GM19455 (cell line): Measurements from ENCODE around the gene CPEB2.

ENCODE experiments used
- ATAC-seq: cut with Tn5 transposase; IDR thresholded peaks from one replicate; pipeline ENCODE4 v1.9.1; 2021; ENCODE audit not compliant: unreplicated experiment

Gene CPEB2

DNA sequence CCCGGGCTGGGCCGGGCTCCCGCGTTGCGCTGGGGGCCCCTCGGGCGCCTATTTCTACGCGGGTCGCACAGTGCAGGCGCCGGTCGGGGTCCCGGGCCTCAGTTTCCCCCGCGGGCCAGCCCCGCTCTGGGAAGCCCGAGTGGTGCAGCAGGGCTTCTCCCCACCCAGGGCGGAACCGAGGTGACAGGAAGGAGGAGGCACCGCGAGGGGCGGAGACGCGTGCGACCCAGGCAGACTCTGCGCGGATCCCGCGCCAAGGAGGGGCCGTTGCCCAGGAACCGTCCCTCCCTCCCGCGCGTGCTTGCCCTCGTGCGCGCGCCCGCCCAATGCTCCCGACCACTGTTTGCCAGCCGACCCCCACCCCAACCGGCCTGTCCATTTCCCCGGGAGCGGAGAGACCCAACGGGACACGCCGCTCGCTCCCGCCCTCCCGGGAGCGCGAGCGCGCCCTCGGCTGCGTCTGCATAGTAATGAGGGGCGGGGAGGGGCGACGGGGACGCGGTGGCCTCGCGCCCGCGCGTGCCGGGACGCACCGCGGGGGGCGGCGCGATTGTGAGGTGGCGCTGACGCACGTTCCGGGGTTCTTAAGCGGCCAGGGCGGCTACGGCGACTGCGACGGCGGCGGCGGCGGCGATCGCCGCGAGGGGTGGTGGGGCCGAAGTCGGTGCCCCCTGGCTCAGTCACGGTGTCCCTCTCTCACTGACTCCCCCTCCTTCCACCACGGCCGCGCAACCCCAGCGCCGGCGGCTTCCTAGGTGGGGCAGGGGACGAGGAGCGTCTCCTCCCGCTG lies at the start of gene CPEB2:
Gene CPEB2 (plus strand): TSS at position 613 of the 790 bp plus-strand sequence. CDS start 193 bp downstream, outside the sequence.
- peak; percentile 60 for ATAC-seq

GRCh38 chr4:14958436-14958835 lies 43.8 kb upstream of the CPEB2 start:
- ATAC-seq, result no peak

- ATAC-seq, result no peak
Measured at GRCh38 chr4:14961292-14961691, 41.0 kb upstream of the CPEB2 start.

GRCh38 chr4:14965071-14965470 lies 37.2 kb upstream of the CPEB2 start:
- no peak for ATAC-seq

DNA sequence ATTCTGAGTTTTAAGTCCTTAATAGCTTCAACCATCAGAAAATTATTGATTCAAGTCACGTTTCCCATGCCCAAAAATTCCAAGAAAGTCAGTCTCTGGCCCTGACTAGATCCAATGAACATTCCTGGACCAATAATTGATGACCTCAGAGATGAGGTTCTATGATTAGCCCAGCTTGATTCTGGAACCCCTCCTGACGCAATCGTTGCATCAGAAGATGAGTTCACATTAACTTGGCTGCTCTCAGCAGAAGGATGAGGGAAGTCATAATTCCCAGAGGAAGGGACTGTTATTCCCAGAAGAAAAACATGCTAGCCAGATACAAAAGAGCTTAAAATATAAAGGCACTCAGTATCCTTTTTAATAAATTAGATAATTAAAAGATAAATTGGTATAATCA lies 34.3 kb upstream of the CPEB2 start:
- ATAC-seq, result no peak

DNA sequence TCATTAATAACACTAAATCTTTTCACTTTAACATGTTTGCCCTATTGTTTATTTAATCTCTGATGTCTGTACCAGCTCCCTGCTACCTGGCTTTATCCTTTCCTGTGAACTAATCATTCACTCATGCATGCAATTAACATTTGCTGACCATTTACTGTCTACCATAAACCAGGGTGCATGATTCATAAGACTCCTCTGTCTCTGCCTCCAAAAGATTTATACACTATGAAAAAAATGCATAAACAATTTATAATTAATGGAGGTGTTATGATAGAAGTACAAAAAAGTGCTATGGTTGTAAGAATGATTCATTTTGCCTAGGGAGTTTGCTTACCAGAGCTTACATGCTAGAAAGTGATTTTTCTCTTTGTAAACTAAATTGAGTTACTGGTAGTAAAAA lies 24.5 kb upstream of the CPEB2 start:
- no peak for ATAC-seq

DNA sequence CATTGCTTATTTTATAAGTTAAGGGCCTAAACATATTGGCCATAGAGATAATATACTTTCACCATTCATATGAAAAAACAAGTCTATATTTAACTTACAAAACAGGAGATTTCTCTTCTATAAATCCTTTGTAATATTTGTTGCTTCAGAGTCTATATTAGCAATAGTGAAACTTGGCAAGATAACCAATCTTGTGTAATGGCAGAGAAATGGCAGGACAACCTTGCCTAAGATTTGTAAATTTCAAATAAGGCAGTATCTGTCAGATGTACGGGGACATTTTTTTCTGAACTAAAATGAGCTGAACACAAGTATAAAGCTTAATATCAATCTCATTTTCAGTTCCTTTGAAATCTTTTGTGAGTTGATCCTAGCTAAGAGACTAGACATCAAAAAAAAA lies 17.8 kb upstream of the CPEB2 start:
- ATAC-seq, result no peak

DNA sequence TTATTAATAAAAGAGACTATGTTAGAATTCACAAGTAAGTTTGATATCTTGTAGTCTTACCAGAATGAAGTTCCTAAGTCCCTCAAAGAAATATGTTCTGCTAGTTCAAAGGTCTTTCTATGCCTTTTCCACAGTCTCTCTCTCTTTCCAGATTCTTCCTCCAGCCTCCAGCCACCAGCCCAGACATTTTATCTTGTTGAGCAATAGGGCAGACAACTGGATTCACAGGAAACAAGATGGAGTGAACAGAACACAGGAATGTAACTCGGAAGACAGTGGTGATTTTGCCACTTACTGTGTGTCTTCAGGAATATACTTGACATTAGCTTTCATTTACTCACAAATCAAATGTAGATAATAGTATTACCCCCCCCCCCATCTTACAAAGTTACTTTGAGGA lies 17.1 kb upstream of the CPEB2 start:
- ATAC-seq, result no peak

GRCh38 chr4:14985843-14986242 lies 16.4 kb upstream of the CPEB2 start:
- ATAC-seq, result no peak

GRCh38 chr4:14987054-14987453 lies 15.2 kb upstream of the CPEB2 start:
- no peak for ATAC-seq

DNA sequence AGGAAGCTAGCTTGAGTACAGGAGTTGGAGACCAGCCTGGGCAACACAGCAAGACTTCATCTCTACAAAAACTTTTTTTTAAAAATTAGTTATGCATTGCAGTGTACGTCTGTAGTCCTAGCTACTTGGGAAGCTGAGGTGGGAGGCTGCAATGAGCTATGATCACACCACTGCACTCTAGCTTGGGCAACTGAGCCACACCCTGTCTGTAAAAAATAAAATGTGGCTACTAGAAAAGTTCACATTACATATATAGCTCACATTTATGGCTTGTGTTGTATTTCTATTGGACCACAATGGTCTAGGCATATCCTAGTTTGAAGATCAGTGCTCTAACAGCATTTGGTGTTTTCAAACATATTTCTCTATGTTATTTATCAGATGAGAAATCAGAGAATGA lies 11.8 kb upstream of the CPEB2 start:
- ATAC-seq, result no peak

- no peak for ATAC-seq
Measured at GRCh38 chr4:14994242-14994641, 8.0 kb upstream of the CPEB2 start.

DNA sequence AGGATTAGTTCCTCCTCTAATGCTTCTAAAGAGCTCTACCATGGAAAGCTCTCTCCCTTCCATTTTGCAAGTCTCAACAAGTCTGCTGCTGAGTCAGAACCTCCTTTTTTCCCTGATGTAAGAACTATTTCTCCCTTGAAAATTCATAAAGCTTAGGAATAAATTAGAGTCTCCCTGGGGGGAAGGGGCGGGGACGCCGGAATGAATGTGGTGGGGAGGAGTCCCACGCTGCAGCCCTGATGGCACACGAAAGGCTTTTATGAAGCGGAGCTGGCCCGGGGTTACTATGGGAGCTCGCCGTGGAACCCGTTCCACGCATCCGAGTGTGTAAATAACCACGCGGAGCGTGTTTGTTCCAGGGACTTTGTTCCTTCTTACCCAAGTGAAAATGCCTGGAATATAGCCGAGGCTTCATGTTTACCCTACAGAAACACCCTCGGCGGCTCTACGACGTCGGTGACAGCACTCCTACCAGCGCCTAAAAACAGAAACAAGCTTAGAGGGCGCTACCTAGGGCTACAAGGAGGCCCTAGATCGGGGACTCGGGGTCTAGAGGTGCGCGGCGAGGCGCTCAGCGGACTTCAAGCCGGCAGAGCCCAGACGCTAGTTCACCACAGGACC lies 923 bp upstream of the CPEB2 start:
- ATAC-seq, result peak; percentile 25

DNA sequence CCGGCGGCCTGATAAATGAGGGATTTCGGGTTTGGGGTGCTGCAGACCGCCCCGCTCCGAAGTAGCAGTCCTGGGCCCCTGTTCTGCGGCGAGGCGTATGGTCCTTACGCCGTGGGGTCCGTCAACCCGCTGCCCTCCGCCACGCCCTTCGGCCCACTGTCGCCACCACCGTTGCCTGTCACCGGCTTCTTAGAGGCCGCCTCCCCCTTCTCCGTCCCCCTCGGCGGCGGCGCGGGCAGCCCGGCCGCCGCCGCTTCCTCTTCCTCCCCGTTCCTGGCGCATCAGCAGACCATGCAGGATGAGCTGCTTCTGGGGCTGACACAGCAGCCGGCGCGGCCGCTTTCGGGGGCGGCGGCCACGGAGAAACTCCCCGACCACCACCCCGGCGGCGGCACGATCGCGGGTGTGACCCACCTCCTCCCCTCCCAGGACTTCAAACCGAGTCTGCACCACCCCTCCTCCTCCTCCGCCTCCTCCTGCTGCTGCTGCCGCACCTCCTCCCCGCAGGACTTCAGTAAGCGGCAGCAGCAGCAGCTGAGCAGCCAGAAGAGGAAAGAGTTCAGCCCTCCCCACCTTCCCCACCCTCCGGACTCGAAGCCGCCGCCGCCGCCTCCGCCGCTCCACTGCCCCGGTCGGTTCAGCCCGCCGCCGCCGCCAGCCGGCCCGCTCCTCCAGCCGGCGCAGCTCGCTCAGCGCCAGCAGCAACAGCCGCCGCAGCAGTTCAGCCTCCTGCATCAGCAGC lies 549 bp downstream of the CPEB2 start:
- peak; percentile 24 for ATAC-seq

DNA sequence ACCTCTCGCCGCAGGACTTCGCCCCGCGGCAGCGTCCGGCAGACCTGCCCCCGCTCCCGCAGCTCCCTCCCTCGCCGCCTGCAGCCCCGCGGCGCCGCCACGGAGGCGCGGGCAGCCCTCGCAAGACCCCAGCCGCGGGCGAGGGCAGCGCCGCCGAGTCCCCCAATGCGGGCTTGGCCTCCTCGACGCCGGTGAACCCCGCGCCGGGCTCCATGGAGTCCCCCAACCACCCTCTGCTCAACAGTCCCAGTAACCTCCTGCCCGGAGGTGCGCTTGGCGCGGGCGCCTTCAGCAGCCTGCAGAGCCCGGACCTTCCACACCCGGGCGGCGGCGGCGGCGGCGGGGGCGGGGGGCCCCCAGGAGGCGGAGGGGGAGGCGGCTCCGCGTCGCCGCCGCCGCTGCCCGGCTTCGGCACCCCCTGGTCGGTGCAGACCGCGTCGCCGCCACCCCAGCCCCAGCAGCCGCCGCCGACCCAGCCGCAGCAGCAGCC lies 1.2 kb downstream of the CPEB2 start:
- peak; percentile 21 for ATAC-seq

- ATAC-seq, result peak; percentile 4
Measured at GRCh38 chr4:15003891-15004738, 1.8 kb downstream of the CPEB2 start.

DNA sequence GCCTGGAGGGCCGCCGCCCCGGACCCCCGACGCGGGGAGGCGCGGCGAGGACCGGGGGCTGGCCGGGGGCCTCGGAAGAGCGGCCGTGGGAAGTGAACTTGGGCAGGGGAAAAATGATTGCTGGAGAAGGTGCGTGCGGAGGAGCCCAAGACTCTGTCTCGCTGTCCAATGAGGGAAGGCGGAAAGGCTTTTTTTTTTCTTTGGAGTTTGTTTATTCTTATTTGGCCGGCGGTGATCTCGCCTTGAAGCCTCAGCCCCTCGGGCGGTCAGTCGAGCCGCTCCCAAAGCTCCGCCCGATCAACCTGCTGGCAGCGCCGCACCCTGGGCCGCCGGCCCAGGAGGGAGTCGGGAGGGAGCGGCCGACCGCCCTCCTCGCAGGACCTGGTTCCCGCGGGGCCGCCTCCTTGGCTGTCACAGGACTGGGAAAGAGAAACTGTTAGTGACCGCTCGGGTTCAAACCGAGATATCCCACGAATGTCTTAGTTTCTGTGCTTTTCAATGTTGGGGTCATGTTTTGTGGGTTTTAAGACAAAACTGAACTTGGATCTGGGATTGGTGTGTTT lies 2.5 kb downstream of the CPEB2 start:
- no peak for ATAC-seq

- ATAC-seq, result no peak
Measured at GRCh38 chr4:15005474-15006115, 3.3 kb downstream of the CPEB2 start.

- ATAC-seq, result no peak
Measured at GRCh38 chr4:15006416-15007024, 4.2 kb downstream of the CPEB2 start.

- ATAC-seq, result no peak
Measured at GRCh38 chr4:15007201-15007600, 4.9 kb downstream of the CPEB2 start.
